Stimulated activated CD4-positive, alpha-beta T cell treated with anti-CD3 and anti-CD28 coated beads, Interleukin-1b, Interleukin-23, amount 100 ng/mL, for 48 hours (primary cell): Measurements from ENCODE around the gene IFT122.

Source experiments
- DNase-seq: peaks from one replicate; pipeline ENCODE4 v3.0.0-alpha.2; 2020

The IFT122 gene

DNA sequence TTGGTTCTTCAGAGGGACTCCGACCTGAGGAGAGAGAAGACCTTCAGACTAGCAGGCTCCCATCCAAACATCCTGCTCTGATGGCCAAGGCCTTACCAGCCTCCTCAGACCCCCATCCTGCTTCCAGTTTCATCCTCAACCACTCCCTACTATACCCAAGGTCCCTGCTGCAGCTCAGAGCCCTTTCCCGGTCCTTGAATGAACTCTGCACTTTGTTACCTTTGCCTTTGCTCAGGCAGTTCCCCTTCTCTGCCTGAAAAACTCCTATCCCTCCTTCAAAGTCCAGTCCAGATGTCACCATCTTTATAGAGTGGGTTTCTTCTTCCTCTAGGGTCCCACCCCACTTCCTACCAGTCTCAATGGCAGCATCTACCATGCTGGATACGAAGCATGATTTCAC, 24.6 kb upstream of the IFT122 start:
- DNase-seq: no peak

GRCh38 chr3:129415830-129416229, 24.2 kb upstream of the IFT122 start:
- no peak for DNase-seq

DNA sequence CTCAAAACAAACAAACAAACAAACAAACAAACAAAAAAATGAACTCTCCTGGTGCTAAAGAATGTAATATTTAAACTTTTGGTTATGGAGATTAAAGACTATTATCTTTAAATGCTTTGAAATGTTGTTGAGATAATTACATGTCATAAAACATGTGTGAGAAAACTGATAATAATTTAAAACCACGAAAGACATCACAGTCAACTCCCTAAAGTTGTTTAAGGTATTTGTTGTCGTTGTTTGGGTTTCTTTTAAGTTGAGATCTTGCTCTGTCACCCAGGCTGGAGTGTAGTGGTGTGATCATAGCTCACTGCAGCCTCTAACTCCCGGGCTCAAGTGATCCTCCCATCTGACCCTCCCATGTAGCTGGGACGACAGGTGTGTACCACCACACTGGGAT, 23.6 kb upstream of the IFT122 start:
- no peak for DNase-seq

- DNase-seq: no peak
These were observed 22.7 kb upstream of the IFT122 start for GRCh38 chr3:129417326-129417725.

GRCh38 chr3:129418041-129418973, 21.7 kb upstream of the IFT122 start:
- DNase-seq: no peak

- DNase-seq: no peak
These were observed 20.5 kb upstream of the IFT122 start for GRCh38 chr3:129419476-129419875.

GRCh38 chr3:129421236-129421883, 18.7 kb upstream of the IFT122 start:
- no peak for DNase-seq

- no peak for DNase-seq
These were observed 17.9 kb upstream of the IFT122 start for GRCh38 chr3:129421988-129422745.

- DNase-seq: no peak
These were observed 17.1 kb upstream of the IFT122 start for GRCh38 chr3:129422897-129423296.

- DNase-seq: no peak
These were observed 15.7 kb upstream of the IFT122 start for GRCh38 chr3:129424185-129424841.

- no peak for DNase-seq
These were observed 14.8 kb upstream of the IFT122 start for GRCh38 chr3:129425213-129425612.

DNA sequence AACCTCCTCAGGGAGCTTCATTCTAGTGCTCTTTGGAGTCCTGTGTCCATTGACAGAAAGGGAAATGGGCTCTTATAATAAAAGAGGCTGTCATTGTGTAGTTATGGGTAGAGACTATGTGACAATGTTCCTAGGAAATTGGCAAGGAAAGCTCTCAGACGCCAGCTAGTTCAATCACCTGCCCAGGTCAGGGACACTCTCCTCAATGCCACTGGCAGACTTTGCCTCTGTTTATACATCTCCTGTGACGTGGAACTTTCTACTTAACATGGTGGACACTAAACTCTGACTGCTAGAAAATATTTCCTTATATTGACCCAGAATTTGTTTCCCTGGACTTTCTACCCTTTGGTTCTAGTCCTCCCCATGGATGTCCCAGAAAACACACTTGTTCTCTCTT, 14.4 kb upstream of the IFT122 start:
- DNase-seq: no peak

GRCh38 chr3:129428007-129428375, 12.0 kb upstream of the IFT122 start:
- no peak for DNase-seq

DNA sequence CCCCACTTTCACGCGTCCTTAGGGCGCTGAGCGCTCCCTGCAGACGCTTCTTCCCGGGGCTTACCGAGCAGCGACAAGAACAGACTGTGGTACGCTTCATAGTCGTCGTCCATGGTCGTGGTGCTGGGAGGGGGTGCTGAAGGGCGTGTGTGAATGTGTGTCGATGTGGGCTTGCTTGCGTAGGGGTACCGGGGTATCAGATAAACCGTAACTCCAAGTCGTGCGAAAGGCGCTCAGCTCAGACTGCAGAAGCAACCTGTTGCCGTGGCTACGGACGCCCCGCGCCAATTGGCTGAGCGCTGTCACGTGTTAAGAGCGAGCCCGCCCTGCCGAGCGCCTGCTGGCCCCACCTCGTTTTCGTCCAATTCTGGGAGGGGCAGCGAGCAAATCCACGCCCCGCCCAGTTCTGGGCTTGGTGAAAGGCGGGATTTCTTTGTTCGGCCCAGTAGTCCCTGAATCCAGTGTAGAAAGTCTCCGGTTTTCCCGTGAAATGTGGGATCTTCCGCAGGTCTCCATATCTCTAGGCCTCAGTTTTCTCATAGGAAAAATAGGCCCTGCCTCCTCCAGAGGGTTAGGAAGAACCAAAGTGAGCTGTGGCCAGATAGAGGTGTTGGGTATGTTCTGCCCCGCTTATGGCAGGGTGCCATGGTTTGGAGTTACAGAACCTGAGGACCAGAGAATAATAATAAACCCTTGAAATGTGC, 11.5 kb upstream of the IFT122 start, which contains the start of gene EFCAB12:
EFCAB12 (minus strand) TSS at position 261 of the 704 bp plus-strand sequence; CDS start at position 113, 148 bp downstream.
- peak; percentile 90 for DNase-seq

DNA sequence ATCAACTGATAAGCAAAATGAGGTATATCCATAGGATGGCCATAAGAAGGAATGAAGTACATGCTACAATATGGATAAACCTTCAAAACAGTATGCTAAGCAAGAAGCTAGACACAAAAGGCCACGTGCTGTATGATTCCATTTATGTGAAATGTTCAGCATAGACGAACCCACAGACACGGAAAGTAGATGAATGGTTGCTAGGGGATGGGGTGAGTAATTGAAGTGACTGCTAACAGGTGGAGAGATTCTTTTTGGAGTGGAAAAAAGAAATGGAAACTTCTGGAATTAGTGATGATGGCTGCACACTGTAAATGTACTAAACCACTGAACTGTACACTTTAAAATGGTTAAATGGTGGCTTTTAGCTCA, 11.0 kb upstream of the IFT122 start:
- no peak for DNase-seq

DNA sequence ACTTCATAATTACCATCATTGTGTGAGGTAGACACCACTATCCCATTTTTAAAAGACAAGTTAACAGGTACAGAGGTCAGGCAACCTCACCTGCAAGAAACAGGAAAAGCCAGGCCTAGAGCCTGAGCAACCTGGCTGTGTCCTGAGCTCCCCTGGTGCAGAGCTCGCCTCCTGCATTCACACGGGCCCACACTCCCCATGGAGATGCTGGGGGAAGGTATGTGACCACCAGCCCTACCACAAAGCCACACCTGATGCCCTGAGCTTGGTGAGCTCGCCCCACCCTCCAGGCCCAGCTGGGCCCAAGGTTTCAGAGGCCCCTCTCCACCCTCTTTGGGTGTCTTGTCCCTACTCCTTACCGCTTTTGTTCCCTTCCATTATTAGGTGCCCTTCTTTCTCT, 10.4 kb upstream of the IFT122 start:
- no peak for DNase-seq

- DNase-seq: no peak
These were observed 8.0 kb upstream of the IFT122 start for GRCh38 chr3:129432036-129432435.

DNA sequence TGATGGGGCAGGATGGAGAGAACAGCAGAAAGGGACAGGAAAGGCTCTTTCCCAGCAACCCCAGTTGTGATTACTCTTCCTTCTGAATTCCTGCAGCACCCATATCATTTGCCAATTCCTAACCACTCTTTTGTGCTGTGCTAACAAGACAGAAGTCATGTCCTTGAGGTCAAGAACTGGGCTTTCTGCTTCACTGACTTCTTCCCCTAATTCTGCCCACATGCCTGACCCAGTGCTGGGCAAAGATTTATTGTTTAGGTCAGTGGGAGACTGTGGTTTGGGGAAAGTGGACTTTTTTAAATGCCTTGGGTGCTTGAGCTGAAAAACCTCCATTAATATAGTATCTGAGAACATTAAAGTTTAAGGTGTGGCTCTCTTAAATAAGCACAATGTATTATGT, 7.4 kb upstream of the IFT122 start:
- no peak for DNase-seq

DNA sequence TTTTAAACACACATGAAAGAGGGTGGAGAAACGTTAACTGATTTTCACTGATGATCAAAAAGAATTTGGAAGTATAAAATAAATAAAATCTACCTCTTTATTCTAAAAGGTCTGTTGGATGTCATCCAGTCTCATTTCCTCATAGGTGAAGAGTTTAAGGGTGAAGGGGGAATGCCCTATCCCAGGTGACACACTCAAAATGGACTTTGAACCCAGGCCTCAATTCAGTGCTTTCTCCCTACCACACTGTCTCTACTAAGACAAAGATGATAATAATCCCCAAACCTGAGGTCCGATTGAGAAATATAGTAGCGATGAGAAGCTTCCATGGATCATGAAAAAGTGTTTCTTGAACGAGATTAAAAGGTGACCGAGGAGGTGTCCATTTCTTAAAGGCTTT, 6.5 kb upstream of the IFT122 start:
- no peak for DNase-seq

- no peak for DNase-seq
These were observed 5.9 kb upstream of the IFT122 start for GRCh38 chr3:129434140-129434539.

- no peak for DNase-seq
These were observed 4.7 kb upstream of the IFT122 start for GRCh38 chr3:129435367-129435766.

DNA sequence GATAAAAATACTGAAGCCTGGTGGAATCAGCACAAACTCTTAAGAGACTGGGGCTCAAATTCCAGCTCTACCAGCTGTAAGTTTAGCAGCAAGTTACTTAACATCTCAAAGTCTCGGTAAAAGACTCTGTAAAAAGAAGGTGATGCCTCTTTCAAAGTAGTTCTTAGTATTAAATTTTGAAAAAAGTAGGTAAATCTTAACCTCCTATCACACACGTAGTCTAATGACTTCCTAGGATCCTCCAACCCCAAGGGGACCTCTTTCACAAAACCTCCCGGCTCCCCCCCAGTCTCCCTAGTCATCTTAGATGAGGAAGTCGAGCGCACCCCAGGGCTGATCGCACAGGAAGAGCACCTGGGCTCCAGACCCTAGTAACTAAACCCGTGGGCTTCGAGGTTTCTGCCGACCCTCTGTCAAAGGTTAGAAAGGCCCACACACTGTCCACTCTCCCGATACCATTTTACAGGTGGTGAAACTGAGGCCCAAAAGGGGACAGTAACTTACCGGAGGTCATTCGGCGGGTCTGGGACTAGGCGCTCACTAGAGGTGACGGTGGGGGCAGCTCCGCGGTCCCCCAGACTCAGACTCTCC, 703 bp upstream of the IFT122 start:
- DNase-seq: peak; percentile 37
